ENCODE data around the gene TMEM238. TPM values are rescaled to one million over a fixed set of nuclear protein-coding genes. Genes with fewer than 3 reads are reported as not detected.

TMEM238 gene
- total RNA-seq, 1 donor from 2014 or later = not detected

DNA sequence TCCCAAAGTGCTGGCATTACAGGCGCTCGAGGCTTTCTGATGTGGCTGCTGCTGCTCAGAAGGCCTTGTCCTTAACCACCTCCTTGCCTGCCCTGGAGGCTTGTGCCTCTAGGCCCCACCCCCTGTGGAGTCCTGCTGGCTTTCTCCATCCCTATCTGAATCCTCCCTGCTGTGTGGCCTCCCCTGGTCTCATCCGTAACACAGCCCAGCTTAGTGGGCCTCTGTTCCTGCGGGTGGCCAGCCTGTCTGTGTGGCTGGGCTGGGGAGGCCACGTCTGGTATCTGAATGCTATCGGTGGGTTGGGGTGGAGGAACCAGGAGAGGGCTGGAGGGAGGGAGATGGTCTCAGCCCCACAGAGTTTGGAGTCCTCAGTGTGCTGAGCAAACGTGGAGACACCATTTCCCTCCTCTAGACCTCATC lies 6.4 kb upstream of the TMEM238 start:
- H3K27me3 ChIP-seq (ENCODE audit: control insufficient read depth in 3 of 3, insufficient read depth in 3 of 3, low read length in 3 of 3) = no peaks in the 10 kb centered on the region
- peaks cover 30 to 54% (median 34%) of the 10 kb centered on the region in 3 donors for H3K4me1 ChIP-seq (ENCODE audit: control insufficient read depth in 3 of 3, insufficient read depth in 3 of 3, low read length in 3 of 3)
- no peaks in the 10 kb centered on the region for H3K9me3 ChIP-seq (ENCODE audit: control insufficient read depth in 3 of 3, low read length in 3 of 3)
- H3K9ac ChIP-seq (ENCODE audit: low read depth in 1 of 3, low read length in 3 of 3) = no peak overlapping the region
- H3K36me3 ChIP-seq (ENCODE audit: control insufficient read depth in 3 of 3, insufficient read depth in 3 of 3, low read length in 3 of 3) = peaks cover 32 to 48% (median 32%) of the 10 kb centered on the region in 3 donors
- H3K4me3 ChIP-seq (ENCODE audit: low read length in 3 of 3) = no peak overlapping the region
- H3K27ac ChIP-seq (ENCODE audit: low read depth, low read length) = no peak overlapping the region

- Histone ChIP-seq H3K9me3 (ENCODE audit: control insufficient read depth in 3 of 3, low read length in 3 of 3) (no peaks in the 10 kb centered on the region), H3K4me1 (ENCODE audit: control insufficient read depth in 3 of 3, insufficient read depth in 3 of 3, low read length in 3 of 3) (peaks cover 35 to 59% (median 39%) of the 10 kb centered on the region in 3 donors), H3K27me3 (ENCODE audit: control insufficient read depth in 3 of 3, insufficient read depth in 3 of 3, low read length in 3 of 3) (no peaks in the 10 kb centered on the region), H3K27ac (ENCODE audit: low read depth, low read length) (no peak overlapping the region), H3K4me3 (ENCODE audit: low read length in 3 of 3) (no peak overlapping the region), H3K9ac (ENCODE audit: low read depth in 1 of 3, low read length in 3 of 3) (peak overlapping the region in 2 of 3 donors; percentile 33), H3K36me3 (ENCODE audit: control insufficient read depth in 3 of 3, insufficient read depth in 3 of 3, low read length in 3 of 3) (peaks cover 32 to 48% (median 32%) of the 10 kb centered on the region in 3 donors)
Measured at GRCh38 chr19:55389386-55390317, 5.6 kb upstream of the TMEM238 start.

- no peaks in the 10 kb centered on the region for H3K27me3 ChIP-seq (ENCODE audit: control insufficient read depth in 3 of 3, insufficient read depth in 3 of 3, low read length in 3 of 3)
- H3K4me1 ChIP-seq (ENCODE audit: control insufficient read depth in 3 of 3, insufficient read depth in 3 of 3, low read length in 3 of 3) = peaks cover 44 to 70% (median 48%) of the 10 kb centered on the region in 3 donors
- H3K9me3 ChIP-seq (ENCODE audit: control insufficient read depth in 3 of 3, low read length in 3 of 3) = no peaks in the 10 kb centered on the region
- peaks cover 32 to 48% (median 32%) of the 10 kb centered on the region in 3 donors for H3K36me3 ChIP-seq (ENCODE audit: control insufficient read depth in 3 of 3, insufficient read depth in 3 of 3, low read length in 3 of 3)
- H3K27ac ChIP-seq (ENCODE audit: low read depth, low read length) = no peak overlapping the region
- H3K9ac ChIP-seq (ENCODE audit: low read depth in 1 of 3, low read length in 3 of 3) = peak overlapping the region in 2 of 3 donors; percentile 94 to 95
- H3K4me3 ChIP-seq (ENCODE audit: low read length in 3 of 3) = peak overlapping the region in 2 of 3 donors; percentile 95
Measured at GRCh38 chr19:55387736-55388497, 3.8 kb upstream of the TMEM238 start.

DNA sequence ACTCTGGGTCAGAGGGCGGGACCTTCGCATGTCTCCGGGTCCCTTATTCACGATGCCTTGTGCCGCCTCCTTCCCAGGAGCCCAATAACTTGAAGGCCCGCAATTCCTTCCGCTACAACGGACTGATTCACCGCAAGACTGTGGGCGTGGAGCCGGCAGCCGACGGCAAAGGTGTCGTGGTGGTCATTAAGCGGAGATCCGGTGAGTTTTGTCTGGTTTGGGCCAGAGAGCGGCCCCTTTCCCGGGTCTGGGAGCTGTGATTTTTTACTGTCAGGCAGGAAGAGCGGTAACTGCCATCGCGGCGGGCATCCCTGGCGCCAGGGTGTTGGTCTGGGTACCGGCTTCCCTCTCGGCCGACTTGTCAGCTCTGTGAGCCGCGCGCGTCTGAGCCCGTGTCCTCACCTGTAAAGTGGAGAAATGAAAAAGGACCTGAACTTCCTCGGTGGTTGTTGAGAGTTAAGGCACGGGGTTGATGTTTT lies 2.4 kb upstream of the TMEM238 start:
- peak overlapping the region; percentile 91 for H3K27ac ChIP-seq (ENCODE audit: low read depth, low read length)
- H3K4me3 ChIP-seq (ENCODE audit: low read length in 3 of 3) = peak overlapping the region; percentile 95 to 98 (median 95)
- H3K4me1 ChIP-seq (ENCODE audit: control insufficient read depth in 3 of 3, insufficient read depth in 3 of 3, low read length in 3 of 3) = peaks cover 44 to 72% (median 48%) of the 10 kb centered on the region in 3 donors
- H3K27me3 ChIP-seq (ENCODE audit: control insufficient read depth in 3 of 3, insufficient read depth in 3 of 3, low read length in 3 of 3) = no peaks in the 10 kb centered on the region
- peak overlapping the region; percentile 94 to 98 (median 95) for H3K9ac ChIP-seq (ENCODE audit: low read depth in 1 of 3, low read length in 3 of 3)
- peaks cover 32 to 41% (median 32%) of the 10 kb centered on the region in 3 donors for H3K36me3 ChIP-seq (ENCODE audit: control insufficient read depth in 3 of 3, insufficient read depth in 3 of 3, low read length in 3 of 3)
- no peaks in the 10 kb centered on the region for H3K9me3 ChIP-seq (ENCODE audit: control insufficient read depth in 3 of 3, low read length in 3 of 3)

DNA sequence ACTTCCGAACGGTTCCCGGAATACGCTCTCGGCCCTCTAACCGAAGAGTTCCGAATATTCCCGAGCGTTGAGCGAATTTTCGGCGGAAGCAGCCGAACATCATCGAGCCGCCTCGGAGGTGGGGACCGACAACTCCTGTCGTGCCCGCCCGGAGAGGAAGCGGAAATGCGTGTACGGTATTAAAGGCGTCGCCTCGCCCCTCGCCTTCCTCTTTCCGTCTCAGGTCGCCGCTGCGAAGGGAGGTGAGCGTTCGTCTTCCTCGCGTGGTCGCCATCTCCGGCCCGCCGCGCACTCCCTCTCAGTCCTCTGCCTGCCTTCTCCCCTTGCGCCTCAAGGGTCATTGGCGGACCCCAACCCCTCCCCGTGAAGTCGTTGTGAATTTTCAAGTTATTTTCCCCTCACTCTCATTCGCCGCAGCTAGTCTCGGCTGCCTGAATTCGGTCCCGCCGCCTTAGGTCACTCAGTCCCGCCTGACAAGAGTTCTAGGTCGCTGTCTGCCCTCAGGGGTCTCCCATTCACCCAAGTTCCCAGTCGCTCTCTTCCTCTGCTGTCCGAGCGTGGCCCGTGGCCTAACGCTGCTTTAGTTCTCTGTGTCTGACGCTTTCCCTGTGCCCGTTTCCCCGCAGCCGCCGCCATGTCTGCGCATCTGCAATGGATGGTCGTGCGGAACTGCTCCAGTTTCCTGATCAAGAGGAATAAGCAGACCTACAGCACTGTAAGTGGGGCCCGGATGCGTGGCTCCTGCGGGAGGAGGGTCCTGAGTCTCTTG lies 1.8 kb upstream of the TMEM238 start, which contains the start of gene RPL28:
RPL28 (plus strand) TSS at position 209 of the 769 bp plus-strand sequence; CDS start at position 635, 426 bp downstream.
- Histone ChIP-seq H3K27ac (ENCODE audit: low read depth, low read length) (peak within 1 kb of the TSS; percentile 91), H3K4me1 (ENCODE audit: control insufficient read depth in 3 of 3, insufficient read depth in 3 of 3, low read length in 3 of 3) (peaks cover 44 to 66% (median 48%) of the 10 kb centered on the region in 3 donors), H3K9ac (ENCODE audit: low read depth in 1 of 3, low read length in 3 of 3) (peak within 1 kb of the TSS; percentile 94 to 98 (median 95)), H3K36me3 (ENCODE audit: control insufficient read depth in 3 of 3, insufficient read depth in 3 of 3, low read length in 3 of 3) (peaks cover 32 to 37% (median 32%) of the 10 kb centered on the region in 3 donors), H3K9me3 (ENCODE audit: control insufficient read depth in 3 of 3, low read length in 3 of 3) (no peaks in the 10 kb centered on the region), H3K27me3 (ENCODE audit: control insufficient read depth in 3 of 3, insufficient read depth in 3 of 3, low read length in 3 of 3) (no peaks in the 10 kb centered on the region), H3K4me3 (ENCODE audit: low read length in 3 of 3) (peak within 1 kb of the TSS; percentile 95 to 98 (median 95))

DNA sequence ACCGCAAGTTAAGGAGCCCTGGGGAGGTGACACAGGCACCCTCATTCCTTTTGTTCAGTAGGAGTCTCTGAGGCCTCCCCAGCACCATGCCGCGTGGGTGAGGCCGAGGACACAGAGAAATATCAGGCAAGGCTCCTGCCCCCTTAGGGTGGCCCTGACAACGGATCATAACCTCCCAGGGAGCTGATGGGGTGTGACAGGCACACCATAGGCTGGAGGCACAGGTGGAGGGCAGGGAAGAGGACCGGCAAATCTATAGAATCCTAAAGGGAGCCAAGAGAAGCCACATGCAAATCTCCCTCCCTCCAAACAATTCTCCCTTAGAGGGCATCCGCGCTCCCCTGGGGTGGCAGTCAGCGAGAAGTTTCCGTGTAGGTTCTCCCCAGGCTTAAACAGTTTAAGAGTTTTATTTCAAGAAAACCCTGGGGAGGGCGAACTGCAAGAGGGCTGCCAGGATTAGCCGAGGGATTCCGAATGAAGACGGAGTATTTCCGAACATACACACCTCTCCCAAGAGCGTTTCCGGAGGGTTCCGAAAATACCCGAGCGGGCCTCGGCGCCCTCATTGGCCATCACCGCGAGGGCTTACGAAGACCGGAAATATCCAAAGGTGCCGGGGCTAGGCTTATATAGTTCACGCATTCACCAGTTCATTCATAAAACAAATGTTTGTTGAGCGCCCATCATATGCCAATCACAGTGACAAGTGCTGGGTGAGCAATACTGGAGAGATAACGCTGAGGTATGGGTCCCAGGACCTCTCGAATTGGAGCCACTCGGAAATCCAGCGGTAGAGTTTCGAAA lies 1.0 kb upstream of the TMEM238 start:
- Histone ChIP-seq H3K36me3 (ENCODE audit: control insufficient read depth in 3 of 3, insufficient read depth in 3 of 3, low read length in 3 of 3) (peaks cover 26 to 32% (median 32%) of the 10 kb centered on the region in 3 donors), H3K4me1 (ENCODE audit: control insufficient read depth in 3 of 3, insufficient read depth in 3 of 3, low read length in 3 of 3) (peaks cover 44 to 59% (median 48%) of the 10 kb centered on the region in 3 donors), H3K27ac (ENCODE audit: low read depth, low read length) (peak overlapping the region; percentile 91), H3K4me3 (ENCODE audit: low read length in 3 of 3) (peak overlapping the region; percentile 86 to 95 (median 88)), H3K27me3 (ENCODE audit: control insufficient read depth in 3 of 3, insufficient read depth in 3 of 3, low read length in 3 of 3) (no peaks in the 10 kb centered on the region), H3K9ac (ENCODE audit: low read depth in 1 of 3, low read length in 3 of 3) (peak overlapping the region; percentile 92 to 95 (median 94)), H3K9me3 (ENCODE audit: control insufficient read depth in 3 of 3, low read length in 3 of 3) (no peaks in the 10 kb centered on the region)

DNA sequence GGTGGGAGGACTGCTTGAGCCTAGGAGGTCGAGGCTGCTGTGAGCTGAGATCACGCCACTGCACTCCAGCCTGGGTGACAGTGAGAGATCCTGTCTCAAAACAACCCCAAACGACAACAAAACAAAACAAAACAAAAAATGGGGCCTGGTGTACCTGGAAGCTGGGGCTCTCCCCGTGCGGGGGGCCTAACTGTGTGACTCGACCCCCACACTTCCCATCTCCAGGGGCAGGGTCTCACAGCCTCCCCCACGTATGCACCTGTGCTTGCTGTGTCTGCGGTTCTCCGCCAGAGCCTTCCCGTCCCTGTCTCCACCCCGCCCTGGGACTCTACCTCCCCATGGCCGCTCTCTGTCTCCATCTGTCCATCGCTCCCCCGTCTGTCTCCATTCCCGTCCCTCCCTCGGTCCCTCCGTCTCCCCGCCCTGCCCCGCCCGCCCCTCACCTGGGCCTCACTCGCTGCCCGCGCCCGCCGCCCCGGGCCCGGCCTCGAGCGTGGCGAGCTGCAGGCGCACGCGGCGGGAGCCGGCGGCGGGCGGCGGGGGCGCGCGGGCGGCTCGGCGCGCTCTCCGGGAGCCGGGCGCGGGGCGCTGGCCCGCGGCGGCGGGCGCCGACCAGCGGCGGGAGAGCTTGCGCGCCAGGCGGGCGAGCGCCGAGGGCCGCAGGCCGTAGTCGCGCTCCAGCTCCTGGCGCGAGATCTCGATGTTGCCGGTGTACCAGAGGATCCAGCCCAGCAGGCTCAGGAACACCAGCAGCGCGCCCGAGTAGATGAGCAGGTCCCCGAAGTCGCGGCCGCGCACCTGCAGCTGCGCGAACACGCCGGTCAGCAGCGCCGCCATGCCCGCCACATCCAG lies 587 bp downstream of the TMEM238 start:
- Histone ChIP-seq H3K4me1 (ENCODE audit: control insufficient read depth in 3 of 3, insufficient read depth in 3 of 3, low read length in 3 of 3) (peaks cover 37 to 46% (median 40%) of the 10 kb centered on the region in 3 donors), H3K27me3 (ENCODE audit: control insufficient read depth in 3 of 3, insufficient read depth in 3 of 3, low read length in 3 of 3) (peaks cover 0 to 2% (median 0%) of the 10 kb centered on the region in 3 donors), H3K4me3 (ENCODE audit: low read length in 3 of 3) (peak overlapping the region; percentile 67 to 95 (median 88)), H3K36me3 (ENCODE audit: control insufficient read depth in 3 of 3, insufficient read depth in 3 of 3, low read length in 3 of 3) (peaks cover 14 to 17% (median 16%) of the 10 kb centered on the region in 3 donors), H3K27ac (ENCODE audit: low read depth, low read length) (no peak overlapping the region), H3K9ac (ENCODE audit: low read depth in 1 of 3, low read length in 3 of 3) (peak overlapping the region; percentile 38 to 95 (median 57)), H3K9me3 (ENCODE audit: control insufficient read depth in 3 of 3, low read length in 3 of 3) (no peaks in the 10 kb centered on the region)

DNA sequence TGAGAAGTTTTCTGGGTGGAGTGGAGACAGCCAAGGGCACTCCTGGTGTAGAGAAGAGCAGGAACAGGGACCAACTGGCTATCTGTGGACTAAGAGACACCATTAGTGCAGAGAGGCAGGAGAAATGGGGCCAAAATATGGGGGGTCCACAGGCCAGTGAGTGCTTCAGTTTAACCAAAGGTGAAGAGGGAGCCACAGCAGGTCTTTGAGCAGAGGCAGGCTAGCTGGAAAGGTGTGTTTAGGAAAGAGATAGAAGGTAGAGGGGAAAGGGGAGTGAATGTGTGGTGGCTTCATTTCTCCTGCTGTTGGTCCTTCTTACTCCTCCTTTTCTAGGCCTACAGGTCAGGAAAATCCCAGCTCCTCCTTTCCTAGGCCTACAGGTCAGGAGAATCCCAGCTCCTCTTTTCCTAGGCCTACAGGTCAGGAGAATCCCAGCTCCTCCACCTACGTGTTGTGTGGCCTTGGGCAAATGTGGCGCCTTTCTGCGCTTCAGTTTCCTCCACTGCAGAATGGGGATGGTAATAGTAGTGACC lies 1.5 kb downstream of the TMEM238 start:
- peaks cover 29 to 36% (median 31%) of the 10 kb centered on the region in 3 donors for H3K4me1 ChIP-seq (ENCODE audit: control insufficient read depth in 3 of 3, insufficient read depth in 3 of 3, low read length in 3 of 3)
- H3K27me3 ChIP-seq (ENCODE audit: control insufficient read depth in 3 of 3, insufficient read depth in 3 of 3, low read length in 3 of 3) = peaks cover under 1 to 7% (median 7%) of the 10 kb centered on the region in 3 donors
- H3K27ac ChIP-seq (ENCODE audit: low read depth, low read length) = no peak overlapping the region
- H3K9me3 ChIP-seq (ENCODE audit: control insufficient read depth in 3 of 3, low read length in 3 of 3) = no peaks in the 10 kb centered on the region
- peak overlapping the region in 1 of 3 donors; percentile 38 for H3K9ac ChIP-seq (ENCODE audit: low read depth in 1 of 3, low read length in 3 of 3)
- H3K4me3 ChIP-seq (ENCODE audit: low read length in 3 of 3) = no peak overlapping the region
- H3K36me3 ChIP-seq (ENCODE audit: control insufficient read depth in 3 of 3, insufficient read depth in 3 of 3, low read length in 3 of 3) = peaks cover 5 to 8% (median 8%) of the 10 kb centered on the region in 3 donors

Data from skeletal muscle tissue (tissue), 4 donors.